IPS DF 6.9 (cell line): ENCODE data around the gene KHK.
"Not testable (repeated sequence)": the region's sequence is repeated elsewhere in the genome, so short reads cannot be mapped to it uniquely, and the experiment has no call there.

Source experiments
- DNase-seq: peaks from one replicate; pipeline ENCODE4 v3.0.0-alpha.2; 2013; ENCODE audit warnings: low read depth, low spot score
- H3K27ac ChIP-seq: one replicate; pipeline ENCODE4 v1.5.1; 2013; ENCODE audit warnings: low read length, control low read depth
- H3K27me3 ChIP-seq: 2 replicates; pipeline ENCODE4 v1.6.1; 2013; ENCODE audit warnings: mild to moderate bottlenecking, low read length; ENCODE audit not compliant: control insufficient read depth, insufficient read depth
- H3K36me3 ChIP-seq: 2 replicates; pipeline ENCODE4 v1.6.1; 2013; ENCODE audit warnings: low read length; ENCODE audit not compliant: control insufficient read depth, insufficient read depth
- H3K4me1 ChIP-seq: 2 replicates; pipeline ENCODE4 v1.6.1; 2013; ENCODE audit warnings: low read length; ENCODE audit not compliant: control insufficient read depth, insufficient read depth
- H3K4me3 ChIP-seq: 2 replicates; pipeline ENCODE4 v1.5.1; 2013; ENCODE audit warnings: mild to moderate bottlenecking, low read length
- H3K9me3 ChIP-seq: 2 replicates; pipeline ENCODE4 v1.6.1; 2013; ENCODE audit warnings: low read length, inconsistent platforms; ENCODE audit not compliant: control insufficient read depth, insufficient read depth
- WGBS: extraction: QIAGEN DNeasy Blood & Tissue Kit; methylation state at CpG from one replicate; pipeline ENCODE4 v1.1.7; 2013; ENCODE audit warnings: mixed read lengths, missing lambda C conversion rate; ENCODE audit not compliant: insufficient read length, insufficient coverage; 5-methylcytosine and 5-hydroxymethylcytosine counted together

Gene KHK

GRCh38 chr2:27073782-27074181 is 12.8 kb upstream of the KHK start:
- Histone ChIP-seq H3K4me1 (peaks cover 6% of the 10 kb centered on the region), H3K36me3 (no peaks in the 10 kb centered on the region; the same call in 1 of the 2 replicates), H3K4me3 (no peak overlapping the region), H3K9me3 (no peaks in the 10 kb centered on the region), H3K27ac (no peak overlapping the region), H3K27me3 (no peaks in the 10 kb centered on the region)
- no peak for DNase-seq
- WGBS, result no CpG with 5 or more reads among the region's 2 CpGs

- no CpG with 5 or more reads among the region's 4 CpGs for WGBS
- no peaks in the 10 kb centered on the region; the same call in 1 of the 2 replicates for H3K36me3 ChIP-seq
- peaks cover 6% of the 10 kb centered on the region for H3K4me1 ChIP-seq
- H3K4me3 ChIP-seq, result no peak overlapping the region
- no peaks in the 10 kb centered on the region for H3K27me3 ChIP-seq
- no peaks in the 10 kb centered on the region for H3K9me3 ChIP-seq
- no peak for DNase-seq
- H3K27ac ChIP-seq, result no peak overlapping the region
Measured at GRCh38 chr2:27074738-27075565, 11.6 kb upstream of the KHK start.

GRCh38 chr2:27075566-27075871 is 11.1 kb upstream of the KHK start:
- not testable (repeated sequence) for H3K4me1 ChIP-seq, H3K27ac ChIP-seq, H3K4me3 ChIP-seq, DNase-seq, H3K9me3 ChIP-seq, H3K36me3 ChIP-seq, H3K27me3 ChIP-seq
- WGBS, result no CpG with 5 or more reads among the region's 6 CpGs

DNA sequence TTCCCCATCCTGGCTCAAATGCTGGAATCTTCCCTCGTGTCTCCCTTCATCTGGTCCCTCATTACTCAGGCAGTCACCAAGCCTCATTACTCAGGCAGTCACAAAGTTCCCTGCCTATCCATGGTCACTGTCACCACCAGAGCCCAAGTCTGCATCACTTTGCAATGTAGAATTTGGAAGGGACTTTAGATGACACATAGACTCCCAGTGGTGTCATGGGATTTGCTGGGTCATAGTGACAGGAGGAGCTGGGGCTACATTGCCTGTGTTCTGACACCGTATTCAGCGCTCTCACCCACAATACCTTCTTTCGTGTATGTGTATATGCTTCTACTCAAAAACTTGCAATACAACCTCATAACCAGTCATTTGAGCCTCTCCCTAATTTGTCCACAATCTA is 10.2 kb upstream of the KHK start:
- no peak for DNase-seq
- WGBS, result no CpG with 5 or more reads among the region's 4 CpGs
- Histone ChIP-seq H3K4me1 (peaks cover 6% of the 10 kb centered on the region), H3K9me3 (no peaks in the 10 kb centered on the region), H3K4me3 (no peak overlapping the region), H3K27me3 (no peaks in the 10 kb centered on the region), H3K27ac (no peak overlapping the region), H3K36me3 (no peaks in the 10 kb centered on the region; the same call in 1 of the 2 replicates)

- Histone ChIP-seq H3K27me3 (no peaks in the 10 kb centered on the region), H3K36me3 (no peaks in the 10 kb centered on the region; the same call in 1 of the 2 replicates), H3K9me3 (no peaks in the 10 kb centered on the region), H3K4me3 (no peak overlapping the region), H3K27ac (no peak overlapping the region), H3K4me1 (peaks cover 6% of the 10 kb centered on the region)
- no CpG with 5 or more reads among the region's 7 CpGs for WGBS
- DNase-seq, result no peak
Measured at GRCh38 chr2:27077231-27077630, 9.3 kb upstream of the KHK start.

DNA sequence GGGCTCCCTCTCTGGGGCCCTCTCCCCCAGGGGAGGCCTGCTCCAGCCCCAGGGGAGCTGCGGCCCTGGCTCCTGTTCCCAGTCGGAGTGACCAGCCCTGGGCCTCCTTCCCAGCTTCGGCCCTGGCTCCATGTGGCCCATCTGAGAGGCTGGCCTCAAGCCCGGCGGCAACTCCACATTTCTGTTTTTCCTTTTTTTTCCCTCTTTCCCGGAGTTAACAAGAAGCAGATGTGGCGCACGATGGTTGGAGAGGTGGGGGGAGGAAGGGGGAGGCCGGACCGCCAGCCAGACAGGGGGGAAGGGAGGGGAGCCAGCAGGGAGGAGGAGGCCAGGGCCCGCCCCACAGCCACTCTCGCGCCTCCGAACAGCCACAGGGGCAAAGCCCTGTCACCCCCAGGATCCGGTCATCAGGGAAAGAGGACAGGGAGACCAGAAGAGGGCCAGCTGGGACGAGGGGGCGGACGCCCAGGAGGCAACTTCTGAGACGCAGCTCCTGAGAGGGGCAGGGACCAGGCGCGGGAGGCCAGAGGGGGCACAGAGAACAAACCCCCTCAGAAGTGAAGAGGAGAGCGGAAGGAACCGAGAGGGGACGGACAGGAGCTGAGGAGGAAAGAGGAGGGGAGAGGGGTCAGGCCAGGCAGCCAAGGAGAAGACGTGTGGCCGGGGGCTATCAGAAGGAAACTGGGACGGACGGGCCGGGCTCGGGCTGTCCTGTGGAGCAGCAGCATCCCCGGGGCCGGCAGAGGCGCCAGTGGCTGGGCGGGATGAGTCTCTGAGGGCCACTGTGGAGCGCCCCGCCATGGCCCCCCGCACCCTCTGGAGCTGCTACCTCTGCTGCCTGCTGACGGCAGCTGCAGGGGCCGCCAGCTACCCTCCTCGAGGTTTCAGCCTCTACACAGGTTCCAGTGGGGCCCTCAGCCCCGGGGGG is 8.0 kb upstream of the KHK start, which contains the start of gene EMILIN1:
EMILIN1 (plus strand) TSS at position 349 of the 928 bp plus-strand sequence; CDS start at position 800, 451 bp downstream.
- H3K4me3 ChIP-seq, result no peak within 1 kb of the TSS
- peaks cover 6% of the 10 kb centered on the region for H3K4me1 ChIP-seq
- no CpG with 5 or more reads among the region's 41 CpGs for WGBS
- H3K9me3 ChIP-seq, result no peaks in the 10 kb centered on the region
- no peaks in the 10 kb centered on the region for H3K27me3 ChIP-seq
- DNase-seq, result no peak
- no peak within 1 kb of the TSS for H3K27ac ChIP-seq
- no peaks in the 10 kb centered on the region; the same call in 1 of the 2 replicates for H3K36me3 ChIP-seq

DNA sequence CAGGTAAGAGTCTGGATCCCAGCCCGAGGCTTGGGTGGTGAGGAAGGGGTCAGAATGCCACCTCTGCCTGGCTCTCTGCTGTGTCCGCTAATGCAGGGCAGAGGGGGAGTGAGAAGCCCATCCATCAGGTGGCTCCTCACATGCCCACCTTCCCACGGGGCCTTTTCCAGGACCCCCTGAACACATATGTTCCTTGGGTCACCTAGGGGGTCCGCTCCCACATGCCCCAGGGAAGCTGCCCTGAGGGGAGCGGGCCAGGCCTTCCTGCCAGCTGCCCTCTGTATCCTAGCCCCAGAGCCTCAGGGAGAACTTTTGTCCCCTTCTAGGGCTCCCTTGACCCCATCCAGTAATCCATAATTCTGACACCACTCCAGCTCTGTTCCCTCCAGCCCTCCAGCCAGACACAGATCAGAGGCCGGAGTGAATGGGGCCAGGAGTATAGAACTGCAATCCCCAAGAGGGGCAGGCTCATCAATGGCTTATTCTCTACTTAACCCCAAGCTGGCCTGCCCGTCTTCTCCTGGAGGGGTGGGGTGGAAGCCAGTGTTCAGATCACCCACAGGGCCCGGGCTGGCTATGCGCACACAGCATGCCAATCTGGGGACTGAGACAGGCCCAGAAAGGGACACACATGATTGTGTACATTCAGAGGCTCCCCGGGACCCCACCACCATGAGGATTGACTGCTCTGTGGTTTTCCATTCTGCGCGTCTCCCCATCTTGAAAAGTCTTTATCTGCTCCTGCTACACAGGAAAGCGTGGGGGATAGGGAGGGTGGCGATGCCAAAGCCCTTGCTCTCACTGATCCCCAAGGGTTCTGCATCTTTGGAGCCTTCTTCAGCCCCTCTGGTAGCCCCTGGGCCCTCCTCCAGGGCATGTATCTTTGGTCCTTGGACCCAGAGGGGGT is 7.1 kb upstream of the KHK start:
- no peaks in the 10 kb centered on the region for H3K9me3 ChIP-seq
- H3K4me1 ChIP-seq, result peaks cover 6% of the 10 kb centered on the region
- no peak overlapping the region for H3K27ac ChIP-seq
- no peaks in the 10 kb centered on the region for H3K27me3 ChIP-seq
- no peak overlapping the region for H3K4me3 ChIP-seq
- no peak for DNase-seq
- WGBS, result no CpG with 5 or more reads among the region's 14 CpGs
- H3K36me3 ChIP-seq, result no peaks in the 10 kb centered on the region; the same call in 1 of the 2 replicates

DNA sequence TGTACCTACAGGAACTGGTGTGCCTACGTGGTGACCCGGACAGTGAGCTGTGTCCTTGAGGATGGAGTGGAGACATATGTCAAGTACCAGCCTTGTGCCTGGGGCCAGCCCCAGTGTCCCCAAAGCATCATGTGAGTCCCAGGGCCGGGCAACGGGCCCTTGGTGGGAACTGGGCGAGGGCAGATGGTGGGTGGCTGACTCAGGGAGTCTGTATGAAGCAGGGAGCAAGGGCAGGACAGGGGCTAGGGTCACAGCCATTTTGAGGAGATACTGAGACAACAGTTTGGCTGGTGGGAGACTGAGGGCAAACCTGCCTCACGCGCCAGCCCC is 6.5 kb upstream of the KHK start:
- no peaks in the 10 kb centered on the region for H3K9me3 ChIP-seq
- H3K4me1 ChIP-seq, result peaks cover 6% of the 10 kb centered on the region
- DNase-seq, result no peak
- H3K27me3 ChIP-seq, result no peaks in the 10 kb centered on the region
- no CpG with 5 or more reads among the region's 7 CpGs for WGBS
- H3K27ac ChIP-seq, result no peak overlapping the region
- no peak overlapping the region for H3K4me3 ChIP-seq
- H3K36me3 ChIP-seq, result no peaks in the 10 kb centered on the region; the same call in 1 of the 2 replicates

- Histone ChIP-seq H3K36me3 (no peaks in the 10 kb centered on the region; the same call in 1 of the 2 replicates), H3K27ac (no peak overlapping the region), H3K9me3 (no peaks in the 10 kb centered on the region), H3K27me3 (no peaks in the 10 kb centered on the region), H3K4me1 (peaks cover 6% of the 10 kb centered on the region), H3K4me3 (no peak overlapping the region)
- whole genome bisulfite sequencing, result no CpG with 5 or more reads among the region's 14 CpGs
- DNase-seq, result no peak
Measured at GRCh38 chr2:27080603-27080936, 6.0 kb upstream of the KHK start.
